ENCODE data around the gene LTA. TPM values are rescaled to one million over a fixed set of nuclear protein-coding genes. Genes with fewer than 3 reads are reported as not detected.

LTA gene
- total and polyA plus RNA-seq, 9 donors: 0.17 to 1.3 (median 0.30) TPM; not detected in 5

GRCh38 chr6:31622684-31623091, 50.6 kb downstream of the LTA start:
- intact Hi-C loops (cut with DNase I): loop anchor here in 1 of 4 donors (5.0 kb wide), 1 partner anchor 1655 kb away; no protein-coding TSS in a partner anchor
- no peak for TF ChIP-seq POLR2A (IDR thresholded peaks at IDR 0.05)
- no peak for TF ChIP-seq EP300 (IDR thresholded peaks at IDR 0.05)
- no peak for TF ChIP-seq CTCF (IDR thresholded peaks at IDR 0.05)
- H3K27ac ChIP-seq: peak overlapping the region in 1 of 2 donors; percentile 98

More at GRCh38 chr6:31622684-31623091, 50.6 kb downstream of the LTA start:
- H3K36me3 ChIP-seq: no peaks in the 10 kb centered on the region
- H3K27me3 ChIP-seq: no peaks in the 10 kb centered on the region
- H3K4me1 ChIP-seq (ENCODE audit: insufficient read depth): peaks cover 1% of the 10 kb centered on the region
- no peak for DNase-seq
- 32 to 54% (median 33%) methylated on average over 10 of the region's 10 CpGs for WGBS, 3 donors
- no peaks in the 10 kb centered on the region for H3K9me3 ChIP-seq
- H3K4me3 ChIP-seq: no peak overlapping the region

Small RNA genes within 50 kb of the gene (small RNA-seq; reads per million reads assigned to genes)
- gene SNORA38 (2.1 reads per million, percentile 72 among the genes with 10 or more reads in this experiment), gene SNORD117 (164 reads per million, percentile 92 among the genes with 10 or more reads in this experiment), gene SNORD84 (not detected), gene UQCRHP1 (not detected)

Other genes starting within 250 kb of the LTA start
Only the 30 nearest of the 34 such genes appear.
- gene HLA-B, start 215.1 kb upstream of the LTA start, total RNA-seq: 100 to 1,000 TPM; 358 to 625 (median 492) TPM
- gene HLA-B, start 215.1 kb upstream of the LTA start, polyA plus RNA-seq: 1,000 to 10,000 TPM in 1 of 2 donors, 100 to 1,000 TPM in 1; 680 to 2,036 TPM
- gene MICA, start 168.7 kb upstream of the LTA start, total RNA-seq: 10 to 100 TPM; 15.8 to 48.9 (median 24.5) TPM
- gene MICA, start 168.7 kb upstream of the LTA start, polyA plus RNA-seq: 10 to 100 TPM; 31.1 to 33.2 TPM
- gene MICB, start 74.1 kb upstream of the LTA start, total RNA-seq: 1 to 10 TPM in 4 of 7 donors, under 1 TPM in 3; 0.57 to 1.7 (median 1.3) TPM
- gene MICB, start 74.1 kb upstream of the LTA start, polyA plus RNA-seq: 10 to 100 TPM in 1 of 2 donors, under 1 TPM in 1; 0.48 to 10.6 TPM
- not detected for gene MCCD1, start 43.3 kb upstream of the LTA start, total RNA-seq
- not detected for gene MCCD1, start 43.3 kb upstream of the LTA start, polyA plus RNA-seq
- 100 to 1,000 TPM; 212 to 404 (median 362) TPM for gene DDX39B, start 30.3 kb upstream of the LTA start, total RNA-seq
- 100 to 1,000 TPM; 219 to 278 TPM for gene DDX39B, start 30.3 kb upstream of the LTA start, polyA plus RNA-seq
- gene ATP6V1G2, start 25.7 kb upstream of the LTA start, total RNA-seq: 1 to 10 TPM in 6 of 7 donors, under 1 TPM in 1; 0.93 to 3.7 (median 2.3) TPM
- 1 to 10 TPM; 3.0 to 9.3 TPM for gene ATP6V1G2, start 25.7 kb upstream of the LTA start, polyA plus RNA-seq
- 10 to 100 TPM; 23.6 to 32.4 (median 27.5) TPM for gene NFKBIL1, start 24.7 kb upstream of the LTA start, total RNA-seq
- gene NFKBIL1, start 24.7 kb upstream of the LTA start, polyA plus RNA-seq: 10 to 100 TPM in 1 of 2 donors, 1 to 10 TPM in 1; 8.2 to 46.0 TPM
- gene TNF, start 3.3 kb downstream of the LTA start, total RNA-seq: 1 to 10 TPM in 2 of 7 donors, under 1 TPM in 3, not detected in 2; 0.24 to 3.0 (median 0.56) TPM
- 1 to 10 TPM in 1 of 2 donors, not detected in 1; 1.0 TPM for gene TNF, start 3.3 kb downstream of the LTA start, polyA plus RNA-seq
- 1 to 10 TPM in 1 of 7 donors, under 1 TPM in 3, not detected in 3; 0.42 to 1.8 (median 0.62) TPM for gene LTB, start 10.1 kb downstream of the LTA start, total RNA-seq
- under 1 TPM; 0.48 to 0.73 TPM for gene LTB, start 10.1 kb downstream of the LTA start, polyA plus RNA-seq
- 10 to 100 TPM in 3 of 7 donors, 1 to 10 TPM in 4; 3.8 to 34.0 (median 8.6) TPM for gene LST1, start 14.0 kb downstream of the LTA start, total RNA-seq
- gene LST1, start 14.0 kb downstream of the LTA start, polyA plus RNA-seq: 10 to 100 TPM in 1 of 2 donors, 1 to 10 TPM in 1; 8.1 to 12.2 TPM
- under 1 TPM in 1 of 7 donors, not detected in 6; 0.59 TPM for gene NCR3, start 20.7 kb downstream of the LTA start, total RNA-seq
- under 1 TPM in 1 of 2 donors, not detected in 1; 0.27 TPM for gene NCR3, start 20.7 kb downstream of the LTA start, polyA plus RNA-seq
- gene AIF1, start 42.9 kb downstream of the LTA start, total RNA-seq: 10 to 100 TPM in 4 of 7 donors, 1 to 10 TPM in 3; 4.5 to 26.6 (median 12.9) TPM
- 10 to 100 TPM; 24.5 to 82.4 TPM for gene AIF1, start 42.9 kb downstream of the LTA start, polyA plus RNA-seq
- gene PRRC2A, start 48.4 kb downstream of the LTA start, total RNA-seq: 100 to 1,000 TPM in 5 of 7 donors, 10 to 100 TPM in 2; 48.5 to 222 (median 180) TPM
- 100 to 1,000 TPM in 1 of 2 donors, 10 to 100 TPM in 1; 64.8 to 104 TPM for gene PRRC2A, start 48.4 kb downstream of the LTA start, polyA plus RNA-seq
- 100 to 1,000 TPM; 113 to 246 (median 209) TPM for gene BAG6, start 80.4 kb downstream of the LTA start, total RNA-seq
- 100 to 1,000 TPM; 140 to 170 TPM for gene BAG6, start 80.4 kb downstream of the LTA start, polyA plus RNA-seq
- 1 to 10 TPM; 1.3 to 7.2 (median 4.0) TPM for gene APOM, start 83.6 kb downstream of the LTA start, total RNA-seq
- 1 to 10 TPM; 1.5 to 7.7 TPM for gene APOM, start 83.6 kb downstream of the LTA start, polyA plus RNA-seq
- 10 to 100 TPM; 13.9 to 26.2 (median 22.6) TPM for gene C6orf47, start 88.5 kb downstream of the LTA start, total RNA-seq
- 10 to 100 TPM; 15.9 to 17.6 TPM for gene C6orf47, start 88.5 kb downstream of the LTA start, polyA plus RNA-seq
- gene GPANK1, start 92.7 kb downstream of the LTA start, total RNA-seq: 10 to 100 TPM; 14.6 to 19.9 (median 16.5) TPM
- 10 to 100 TPM; 25.1 to 26.6 TPM for gene GPANK1, start 92.7 kb downstream of the LTA start, polyA plus RNA-seq
- 100 to 1,000 TPM; 120 to 258 (median 139) TPM for gene CSNK2B, start 93.8 kb downstream of the LTA start, total RNA-seq
- 100 to 1,000 TPM; 186 to 240 TPM for gene CSNK2B, start 93.8 kb downstream of the LTA start, polyA plus RNA-seq
- gene LY6G5B, start 97.7 kb downstream of the LTA start, total RNA-seq: 10 to 100 TPM in 5 of 7 donors, 1 to 10 TPM in 2; 8.5 to 28.4 (median 13.1) TPM
- 10 to 100 TPM; 11.4 to 15.0 TPM for gene LY6G5B, start 97.7 kb downstream of the LTA start, polyA plus RNA-seq
- 1 to 10 TPM in 6 of 7 donors, not detected in 1; 1.2 to 2.3 (median 2.0) TPM for gene LY6G5C, start 108.8 kb downstream of the LTA start, total RNA-seq
- gene LY6G5C, start 108.8 kb downstream of the LTA start, polyA plus RNA-seq: 1 to 10 TPM; 2.7 to 3.7 TPM
- 10 to 100 TPM; 31.1 to 60.4 (median 37.6) TPM for gene ABHD16A, start 131.0 kb downstream of the LTA start, total RNA-seq
- 10 to 100 TPM; 25.4 to 35.2 TPM for gene ABHD16A, start 131.0 kb downstream of the LTA start, polyA plus RNA-seq
- gene LY6G6F, start 134.6 kb downstream of the LTA start, total RNA-seq: not detected
- not detected for gene LY6G6F, start 134.6 kb downstream of the LTA start, polyA plus RNA-seq
- not detected for gene LY6G6D, start 143.1 kb downstream of the LTA start, total RNA-seq
- gene LY6G6D, start 143.1 kb downstream of the LTA start, polyA plus RNA-seq: not detected
- 1 to 10 TPM in 2 of 7 donors, not detected in 5; 1.0 to 4.9 TPM for gene LY6G6C, start 149.5 kb downstream of the LTA start, total RNA-seq
- under 1 TPM in 1 of 2 donors, not detected in 1; 0.17 TPM for gene LY6G6C, start 149.5 kb downstream of the LTA start, polyA plus RNA-seq
- under 1 TPM in 3 of 7 donors, not detected in 4; 0.15 to 0.94 (median 0.69) TPM for gene MPIG6B, start 151.1 kb downstream of the LTA start, total RNA-seq
- gene MPIG6B, start 151.1 kb downstream of the LTA start, polyA plus RNA-seq: under 1 TPM; 0.06 to 0.60 TPM
- 100 to 1,000 TPM in 3 of 7 donors, 10 to 100 TPM in 4; 61.2 to 139 (median 95.2) TPM for gene DDAH2, start 157.0 kb downstream of the LTA start, total RNA-seq
- 100 to 1,000 TPM in 1 of 2 donors, 10 to 100 TPM in 1; 23.9 to 127 TPM for gene DDAH2, start 157.0 kb downstream of the LTA start, polyA plus RNA-seq
- gene CLIC1, start 164.2 kb downstream of the LTA start, total RNA-seq: 100 to 1,000 TPM; 128 to 208 (median 184) TPM
- gene CLIC1, start 164.2 kb downstream of the LTA start, polyA plus RNA-seq: 100 to 1,000 TPM; 199 to 473 TPM
- gene MSH5, start 167.7 kb downstream of the LTA start, total RNA-seq: 10 to 100 TPM in 4 of 7 donors, 1 to 10 TPM in 3; 8.6 to 19.1 (median 14.5) TPM
- gene MSH5, start 167.7 kb downstream of the LTA start, polyA plus RNA-seq: 1 to 10 TPM; 4.8 to 7.8 TPM
- gene SAPCD1, start 190.4 kb downstream of the LTA start, total RNA-seq: 1 to 10 TPM in 5 of 7 donors, under 1 TPM in 1, not detected in 1; 0.94 to 5.2 (median 3.6) TPM
- 1 to 10 TPM; 1.6 to 2.9 TPM for gene SAPCD1, start 190.4 kb downstream of the LTA start, polyA plus RNA-seq
- gene VWA7, start 205.0 kb downstream of the LTA start, total RNA-seq: 10 to 100 TPM in 1 of 7 donors, 1 to 10 TPM in 5, under 1 TPM in 1; 0.48 to 25.2 (median 1.7) TPM
- gene VWA7, start 205.0 kb downstream of the LTA start, polyA plus RNA-seq: under 1 TPM; 0.18 to 0.62 TPM

Measured in ovary (tissue), 9 donors.